Globus pallidus (tissue), 1 donor: ENCODE measurements around the gene ERBB2.
"Not testable (repeated sequence)": the region's sequence is repeated elsewhere in the genome, so short reads cannot be mapped to it uniquely, and the experiment has no call there.

Experiments
- DNase-seq: peaks from one replicate; pipeline ENCODE4 v3.0.0-alpha.2; 2015; ENCODE audit warnings: low spot score

The ERBB2 gene

GRCh38 chr17:39703913-39704312, 4.0 kb downstream of the ERBB2 start:
- DNase-seq, result no peak

GRCh38 chr17:39704821-39705551, 5.1 kb downstream of the ERBB2 start:
- DNase-seq, result no peak

- DNase-seq, result no peak
Observed at GRCh38 chr17:39705786-39706348, 6.0 kb downstream of the ERBB2 start.

DNA sequence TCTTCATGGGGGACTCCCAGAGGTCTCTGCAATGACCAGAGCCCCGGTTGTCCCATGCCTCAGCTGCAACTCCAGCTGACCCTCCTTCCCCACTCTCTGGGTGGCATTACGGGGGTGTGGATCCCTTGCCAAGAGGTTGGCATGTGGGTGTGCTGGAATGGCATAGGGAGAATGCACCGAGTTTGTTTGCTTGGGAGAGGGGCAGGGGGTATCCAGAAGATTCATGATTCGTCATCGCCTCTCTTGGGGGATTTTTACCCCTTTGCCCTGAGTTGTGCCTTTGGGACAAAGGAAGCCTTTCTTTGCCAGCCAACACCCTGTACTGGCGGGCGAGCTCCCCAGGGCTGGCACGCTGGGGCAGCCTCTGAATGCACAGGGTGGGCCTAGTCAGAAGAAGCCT, 6.5 kb downstream of the ERBB2 start:
- DNase-seq, result no peak

DNA sequence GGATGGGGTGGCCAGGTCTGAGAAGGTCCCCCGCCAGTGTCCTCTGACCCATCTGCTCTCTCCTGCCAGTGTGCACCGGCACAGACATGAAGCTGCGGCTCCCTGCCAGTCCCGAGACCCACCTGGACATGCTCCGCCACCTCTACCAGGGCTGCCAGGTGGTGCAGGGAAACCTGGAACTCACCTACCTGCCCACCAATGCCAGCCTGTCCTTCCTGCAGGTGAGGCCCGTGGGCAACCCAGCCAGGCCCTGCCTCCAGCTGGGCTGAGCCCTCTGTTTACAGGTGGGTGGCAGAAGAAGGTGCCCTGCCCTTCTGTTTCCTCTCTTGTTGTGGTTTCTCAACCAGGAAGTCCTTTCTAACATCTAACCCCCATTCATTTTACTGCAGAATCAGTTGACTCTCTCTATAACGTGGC, 7.1 kb downstream of the ERBB2 start:
- no peak for DNase-seq

DNA sequence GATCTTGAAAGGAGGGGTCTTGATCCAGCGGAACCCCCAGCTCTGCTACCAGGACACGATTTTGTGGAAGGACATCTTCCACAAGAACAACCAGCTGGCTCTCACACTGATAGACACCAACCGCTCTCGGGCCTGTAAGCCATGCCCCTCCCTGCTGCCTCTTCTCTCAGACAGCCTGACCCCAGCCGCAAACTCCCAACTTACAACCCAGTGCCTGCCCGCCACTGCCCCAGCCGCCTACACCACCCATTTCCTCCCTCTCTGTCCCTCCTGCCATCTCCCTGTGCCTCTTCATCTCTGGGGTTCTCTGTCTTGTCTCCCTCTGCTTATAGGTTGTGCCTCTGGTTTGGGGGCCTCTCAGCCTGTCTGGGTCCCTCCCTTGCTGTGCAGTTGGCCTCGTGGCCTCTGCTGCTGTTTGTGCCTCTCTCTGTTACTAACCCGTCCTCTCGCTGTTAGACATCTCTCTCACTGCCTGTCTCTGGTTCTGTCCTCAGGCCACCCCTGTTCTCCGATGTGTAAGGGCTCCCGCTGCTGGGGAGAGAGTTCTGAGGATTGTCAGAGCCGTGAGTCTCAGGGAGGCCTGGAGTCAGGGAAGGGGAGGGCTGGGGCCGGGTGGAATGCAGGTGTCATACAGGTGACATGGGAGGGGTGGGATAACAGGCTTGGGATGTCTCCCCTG, 9.6 kb downstream of the ERBB2 start:
- no peak for DNase-seq

DNA sequence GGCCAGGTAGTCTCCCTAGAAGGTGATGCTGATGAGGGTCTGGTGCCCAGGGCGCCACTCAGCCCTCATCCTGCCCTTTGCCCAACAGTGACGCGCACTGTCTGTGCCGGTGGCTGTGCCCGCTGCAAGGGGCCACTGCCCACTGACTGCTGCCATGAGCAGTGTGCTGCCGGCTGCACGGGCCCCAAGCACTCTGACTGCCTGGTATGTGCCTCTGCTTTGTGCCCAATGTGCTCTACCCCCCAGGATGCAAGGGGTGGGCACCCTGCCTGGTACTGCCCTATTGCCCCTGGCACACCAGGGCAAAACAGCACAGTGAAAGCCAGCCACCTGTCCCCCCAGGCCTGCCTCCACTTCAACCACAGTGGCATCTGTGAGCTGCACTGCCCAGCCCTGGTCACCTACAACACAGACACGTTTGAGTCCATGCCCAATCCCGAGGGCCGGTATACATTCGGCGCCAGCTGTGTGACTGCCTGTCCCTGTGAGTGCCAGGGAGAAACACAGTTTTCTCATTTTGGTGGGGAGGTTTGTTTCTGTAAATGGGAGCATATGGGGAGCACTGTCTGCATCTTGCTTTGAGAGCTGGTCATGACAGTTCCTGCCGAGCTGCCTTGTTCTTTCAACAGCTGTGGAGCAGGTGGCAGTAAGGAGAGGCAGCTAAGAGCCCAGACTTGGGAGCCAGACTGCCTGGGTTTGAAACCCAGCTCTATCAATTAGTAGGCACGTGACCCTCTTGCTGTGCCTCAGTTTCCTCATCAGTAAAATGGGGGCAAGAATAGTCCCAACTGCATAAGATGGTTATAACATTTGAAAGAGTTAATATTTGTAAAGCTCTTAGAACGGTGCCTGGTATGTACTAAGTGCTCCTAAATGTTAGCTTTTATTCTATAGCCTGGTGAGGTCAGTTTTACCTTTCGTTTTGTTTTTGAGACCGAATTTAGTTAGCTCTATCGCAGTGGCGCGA, 10.4 kb downstream of the ERBB2 start:
- no peak for DNase-seq

- DNase-seq, result not testable (repeated sequence)
Observed at GRCh38 chr17:39711071-39711470, 11.2 kb downstream of the ERBB2 start.

DNA sequence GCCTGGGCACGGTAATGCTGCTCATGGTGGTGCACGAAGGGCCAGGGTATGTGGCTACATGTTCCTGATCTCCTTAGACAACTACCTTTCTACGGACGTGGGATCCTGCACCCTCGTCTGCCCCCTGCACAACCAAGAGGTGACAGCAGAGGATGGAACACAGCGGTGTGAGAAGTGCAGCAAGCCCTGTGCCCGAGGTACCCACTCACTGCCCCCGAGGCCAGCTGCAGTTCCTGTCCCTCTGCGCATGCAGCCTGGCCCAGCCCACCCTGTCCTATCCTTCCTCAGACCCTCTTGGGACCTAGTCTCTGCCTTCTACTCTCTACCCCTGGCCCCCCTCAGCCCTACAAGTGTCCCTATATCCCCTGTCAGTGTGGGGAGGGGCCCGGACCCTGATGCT, 12.0 kb downstream of the ERBB2 start:
- no peak for DNase-seq

DNA sequence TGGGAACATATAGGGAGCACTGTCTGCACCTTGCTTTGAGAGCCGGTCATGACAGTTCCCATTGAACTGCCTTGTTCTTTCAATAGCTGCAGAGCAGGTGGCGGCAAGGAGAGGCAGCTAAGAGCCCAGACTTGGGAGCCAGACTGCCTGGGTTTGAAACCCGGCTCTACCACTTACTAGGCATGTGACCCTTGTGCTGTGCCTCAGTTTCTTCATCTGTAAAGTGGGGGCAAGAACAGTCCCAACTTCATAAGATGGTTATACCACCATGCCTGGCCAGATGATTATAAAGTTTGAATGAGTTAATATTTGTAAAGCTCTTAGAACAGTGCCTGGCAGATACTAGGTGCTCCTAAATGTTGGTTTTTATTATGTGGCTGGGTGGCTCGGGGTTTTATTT, 14.4 kb downstream of the ERBB2 start:
- no peak for DNase-seq

- no peak for DNase-seq
Observed at GRCh38 chr17:39715375-39716072, 15.7 kb downstream of the ERBB2 start.

GRCh38 chr17:39716073-39716818, 16.4 kb downstream of the ERBB2 start:
- no peak for DNase-seq

DNA sequence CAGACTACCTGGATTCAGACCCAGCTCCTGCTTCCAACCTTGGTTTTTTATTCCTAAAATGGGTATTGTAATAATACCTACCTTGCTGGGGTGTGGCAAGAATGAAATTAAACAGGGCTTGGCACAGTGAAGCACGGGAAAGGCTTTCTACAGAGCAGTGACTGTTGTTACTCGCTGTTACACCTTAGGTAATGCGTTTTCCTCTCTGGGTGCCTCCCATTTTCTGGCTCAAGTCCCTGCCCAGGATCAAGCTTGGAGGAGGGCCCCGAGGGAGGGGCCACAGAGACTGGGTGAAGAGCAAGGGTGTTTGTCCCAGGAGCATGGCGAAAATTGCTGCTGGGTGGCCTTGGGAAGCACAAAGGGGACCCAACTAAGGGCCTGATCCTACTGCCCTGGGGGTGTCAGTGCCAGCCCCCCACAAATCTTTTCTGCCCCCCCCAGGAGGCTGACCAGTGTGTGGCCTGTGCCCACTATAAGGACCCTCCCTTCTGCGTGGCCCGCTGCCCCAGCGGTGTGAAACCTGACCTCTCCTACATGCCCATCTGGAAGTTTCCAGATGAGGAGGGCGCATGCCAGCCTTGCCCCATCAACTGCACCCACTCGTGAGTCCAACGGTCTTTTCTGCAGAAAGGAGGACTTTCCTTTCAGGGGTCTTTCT, 17.1 kb downstream of the ERBB2 start:
- no peak for DNase-seq

- no peak for DNase-seq
Observed at GRCh38 chr17:39717660-39718059, 17.8 kb downstream of the ERBB2 start.

GRCh38 chr17:39719563-39720355, 19.9 kb downstream of the ERBB2 start:
- DNase-seq, result no peak

GRCh38 chr17:39722104-39722503, 22.2 kb downstream of the ERBB2 start:
- no peak for DNase-seq

GRCh38 chr17:39722965-39723848, 23.3 kb downstream of the ERBB2 start:
- no peak for DNase-seq

DNA sequence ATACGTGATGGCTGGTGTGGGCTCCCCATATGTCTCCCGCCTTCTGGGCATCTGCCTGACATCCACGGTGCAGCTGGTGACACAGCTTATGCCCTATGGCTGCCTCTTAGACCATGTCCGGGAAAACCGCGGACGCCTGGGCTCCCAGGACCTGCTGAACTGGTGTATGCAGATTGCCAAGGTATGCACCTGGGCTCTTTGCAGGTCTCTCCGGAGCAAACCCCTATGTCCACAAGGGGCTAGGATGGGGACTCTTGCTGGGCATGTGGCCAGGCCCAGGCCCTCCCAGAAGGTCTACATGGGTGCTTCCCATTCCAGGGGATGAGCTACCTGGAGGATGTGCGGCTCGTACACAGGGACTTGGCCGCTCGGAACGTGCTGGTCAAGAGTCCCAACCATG, 24.9 kb downstream of the ERBB2 start:
- DNase-seq, result no peak
